ENCODE measurements around the gene KCNQ1. TPM values are rescaled to one million over a fixed set of nuclear protein-coding genes. Genes with fewer than 3 reads are reported as not detected.

The KCNQ1 gene
- total and polyA plus RNA-seq, 2 of the 13 experiments (the other 11 are each of a cell fraction or from before 2014, with no cell fraction given) = 0.02 to 0.08 TPM

DNA sequence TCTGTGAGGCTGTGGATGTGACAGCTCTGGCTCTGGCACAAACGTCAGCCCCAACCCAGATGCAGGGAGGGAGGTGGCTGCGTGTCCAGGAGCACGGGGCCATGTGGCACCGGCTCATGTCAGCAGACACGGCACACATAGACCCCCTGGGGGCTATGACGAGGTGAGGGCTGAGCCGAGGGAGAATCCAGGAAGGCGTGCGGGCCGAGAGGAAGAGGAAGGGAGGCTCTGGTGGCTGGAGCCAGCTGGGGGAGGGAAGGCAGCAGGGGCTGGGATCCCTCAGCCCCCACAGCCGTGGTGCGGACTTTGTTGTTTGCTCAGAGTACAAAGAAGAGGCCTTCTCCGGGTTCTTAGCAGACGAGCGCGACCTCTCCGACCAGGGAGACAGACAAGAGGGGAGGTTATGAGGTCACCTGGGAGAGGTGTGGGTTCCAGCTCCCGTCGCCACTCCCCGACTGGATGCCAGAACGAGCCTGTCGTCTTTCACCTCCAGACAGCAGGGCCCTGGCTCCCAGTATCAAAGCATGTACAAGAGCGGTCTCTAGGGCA, 394.7 kb downstream of the KCNQ1 start (continued):
- TF ChIP-seq, protein P1, sequence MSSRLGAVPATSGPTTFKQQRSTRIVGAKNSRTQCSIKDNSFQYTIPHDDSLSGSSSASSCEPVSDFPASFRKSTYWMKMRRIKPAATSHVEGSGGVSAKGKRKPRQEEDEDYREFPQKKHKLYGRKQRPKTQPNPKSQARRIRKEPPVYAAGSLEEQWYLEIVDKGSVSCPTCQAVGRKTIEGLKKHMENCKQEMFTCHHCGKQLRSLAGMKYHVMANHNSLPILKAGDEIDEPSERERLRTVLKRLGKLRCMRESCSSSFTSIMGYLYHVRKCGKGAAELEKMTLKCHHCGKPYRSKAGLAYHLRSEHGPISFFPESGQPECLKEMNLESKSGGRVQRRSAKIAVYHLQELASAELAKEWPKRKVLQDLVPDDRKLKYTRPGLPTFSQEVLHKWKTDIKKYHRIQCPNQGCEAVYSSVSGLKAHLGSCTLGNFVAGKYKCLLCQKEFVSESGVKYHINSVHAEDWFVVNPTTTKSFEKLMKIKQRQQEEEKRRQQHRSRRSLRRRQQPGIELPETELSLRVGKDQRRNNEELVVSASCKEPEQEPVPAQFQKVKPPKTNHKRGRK (CRISPR knock-in tag; IDR thresholded peaks at IDR 0.05) = no peak
- TF ChIP-seq ZBTB1 (CRISPR knock-in tag; IDR thresholded peaks at IDR 0.05; ENCODE audit: borderline replicate concordance) (no peak), ZSCAN21 (CRISPR knock-in tag; IDR thresholded peaks at IDR 0.05; ENCODE audit: borderline replicate concordance) (no peak), GATAD1 (CRISPR knock-in tag; IDR thresholded peaks at IDR 0.05) (no peak), ZNF30 (CRISPR knock-in tag; IDR thresholded peaks at IDR 0.05) (no peak), ZSCAN9 (CRISPR knock-in tag; IDR thresholded peaks at IDR 0.05; ENCODE audit: borderline replicate concordance) (0 out of 2 replicates have a peak, but pooled peaks have one; percentile 22), ZNF367 (CRISPR knock-in tag; IDR thresholded peaks at IDR 0.05; ENCODE audit: borderline replicate concordance) (no peak), ZSCAN22 (CRISPR knock-in tag; IDR thresholded peaks at IDR 0.05) (no peak), HES4 (CRISPR knock-in tag; IDR thresholded peaks at IDR 0.05; ENCODE audit: borderline replicate concordance) (no peak), SOX13 (IDR thresholded peaks at IDR 0.05) (no peak), SOX13 (CRISPR knock-in tag; conservative IDR thresholded peaks at IDR 0.05 in 1 of 2, IDR thresholded peaks at IDR 0.05 in 1 of 2) (peak in 1 of 2 experiments; percentile 38; a peak in 2 of 4 replicates), MAFK (conservative IDR thresholded peaks at IDR 0.05 in 1 of 2, IDR thresholded peaks at IDR 0.05 in 1 of 2; ENCODE audit: low read length in 2 of 2) (no peak), JUN (CRISPR knock-in tag; IDR thresholded peaks at IDR 0.05) (no peak), SP1 (IDR thresholded peaks at IDR 0.05) (no peak), SP1 (CRISPR knock-in tag; IDR thresholded peaks at IDR 0.05) (no peak), RBM22 (optimal IDR thresholded peaks at IDR 0.05; ENCODE audit: low read length) (no peak), BHLHE40 (IDR thresholded peaks at IDR 0.05; ENCODE audit: low read length) (no peak), POLR2AphosphoS2 (IDR thresholded peaks at IDR 0.05; ENCODE audit: low read depth, low read length) (no peak), SRSF1 (optimal IDR thresholded peaks at IDR 0.05; ENCODE audit: low read depth, low read length) (no peak), NR1H2 (CRISPR knock-in tag; IDR thresholded peaks at IDR 0.05; ENCODE audit: borderline replicate concordance, low read depth) (no peak), POGZ (CRISPR knock-in tag; IDR thresholded peaks at IDR 0.05) (no peak), NFE2L1 (CRISPR knock-in tag; IDR thresholded peaks at IDR 0.05; ENCODE audit: borderline replicate concordance) (no peak), KDM3A (CRISPR knock-in tag; IDR thresholded peaks at IDR 0.05; ENCODE audit: low read depth) (no peak), ZNF501 (CRISPR knock-in tag; IDR thresholded peaks at IDR 0.05) (no peak)
- TF ChIP-seq, protein P2, sequence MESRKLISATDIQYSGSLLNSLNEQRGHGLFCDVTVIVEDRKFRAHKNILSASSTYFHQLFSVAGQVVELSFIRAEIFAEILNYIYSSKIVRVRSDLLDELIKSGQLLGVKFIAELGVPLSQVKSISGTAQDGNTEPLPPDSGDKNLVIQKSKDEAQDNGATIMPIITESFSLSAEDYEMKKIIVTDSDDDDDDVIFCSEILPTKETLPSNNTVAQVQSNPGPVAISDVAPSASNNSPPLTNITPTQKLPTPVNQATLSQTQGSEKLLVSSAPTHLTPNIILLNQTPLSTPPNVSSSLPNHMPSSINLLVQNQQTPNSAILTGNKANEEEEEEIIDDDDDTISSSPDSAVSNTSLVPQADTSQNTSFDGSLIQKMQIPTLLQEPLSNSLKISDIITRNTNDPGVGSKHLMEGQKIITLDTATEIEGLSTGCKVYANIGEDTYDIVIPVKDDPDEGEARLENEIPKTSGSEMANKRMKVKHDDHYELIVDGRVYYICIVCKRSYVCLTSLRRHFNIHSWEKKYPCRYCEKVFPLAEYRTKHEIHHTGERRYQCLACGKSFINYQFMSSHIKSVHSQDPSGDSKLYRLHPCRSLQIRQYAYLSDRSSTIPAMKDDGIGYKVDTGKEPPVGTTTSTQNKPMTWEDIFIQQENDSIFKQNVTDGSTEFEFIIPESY (CRISPR knock-in tag; IDR thresholded peaks at IDR 0.05) = no peak; the same call in 1 of the 2 replicates

Measured in HepG2 (cell line).